Transverse colon (tissue), 4 donors: ENCODE measurements around the gene CAMKK1.

Experiments used
- CTCF ChIP-seq, 5 experiments: fragments of 200-600 bp in 3 of 5; fragments of 450-650 bp in 2 of 5; sonication (generic) in 3 of 5; IDR thresholded peaks; 1 replicate in 2 of 5; 2 replicates in 3 of 5; pipeline ENCODE4 v1.5.1; 2016 to 2017; ENCODE audit warnings: antibody characterized with exemption in 5 of 5, inconsistent platforms in 3 of 5, mild to moderate bottlenecking in 2 of 5, moderate library complexity in 1 of 5
- EP300 ChIP-seq: sonication (generic); formaldehyde crosslinking; IDR thresholded peaks from one replicate; pipeline ENCODE4 v1.6.1; 2017; ENCODE audit warnings: antibody characterized with exemption, low read depth
- POLR2AphosphoS5 ChIP-seq, 3 donors: sonication (generic); formaldehyde crosslinking; IDR thresholded peaks; one replicate each; pipeline ENCODE4 v1.6.1; 2016; ENCODE audit warnings: antibody characterized with exemption in 3 of 3

GRCh38 chr17:3827124-3827773 lies 65.6 kb downstream of the CAMKK1 start:
- TF ChIP-seq CTCF (IDR thresholded peaks at IDR 0.05) (peak; percentile 46 to 66 (median 56)), EP300 (no peak), POLR2AphosphoS5 (IDR thresholded peaks at IDR 0.05) (no peak)
